VCaP (cell line): ENCODE results near the gene GNAQ.
"Not testable (repeated sequence)": the region's sequence is repeated elsewhere in the genome, so short reads cannot be mapped to it uniquely, and the experiment has no call there.

Experiments used
- H3K27ac ChIP-seq: fragments of 450-650 bp; 2 replicates; pipeline ENCODE4 v1.5.1; 2017
- CTCF ChIP-seq: fragments of 450-650 bp; conservative IDR thresholded peaks from 2 replicates; pipeline ENCODE4 v1.5.1; 2017; ENCODE audit warnings: mild to moderate bottlenecking, moderate library complexity

Gene GNAQ

GRCh38 chr9:78031444-78031892 lies at the start of gene GNAQ:
TSS of gene GNAQ (minus strand) at chr9:78031811. CDS start at chr9:78031235, 576 bp downstream.
- TF ChIP-seq CTCF, result no peak
- H3K27ac ChIP-seq, result peak within 1 kb of the TSS; percentile 97

GRCh38 chr9:78074385-78075291 lies 43.0 kb upstream of the GNAQ start:
- no peak for TF ChIP-seq CTCF
- no peak overlapping the region for H3K27ac ChIP-seq

- no peak for TF ChIP-seq CTCF
- no peak overlapping the region for H3K27ac ChIP-seq
These were observed 42.1 kb upstream of the GNAQ start for GRCh38 chr9:78073722-78074121.

- TF ChIP-seq CTCF, result no peak
- H3K27ac ChIP-seq, result no peak overlapping the region
These were observed 41.1 kb upstream of the GNAQ start for GRCh38 chr9:78072586-78073199.

- no peak overlapping the region for H3K27ac ChIP-seq
- no peak for TF ChIP-seq CTCF
These were observed 38.9 kb upstream of the GNAQ start for GRCh38 chr9:78070521-78070920.

- no peak for TF ChIP-seq CTCF
- H3K27ac ChIP-seq, result no peak overlapping the region
These were observed 32.5 kb upstream of the GNAQ start for GRCh38 chr9:78064075-78064474.

GRCh38 chr9:78062710-78063109 lies 31.1 kb upstream of the GNAQ start:
- TF ChIP-seq CTCF, result no peak
- H3K27ac ChIP-seq, result no peak overlapping the region

- not testable (repeated sequence) for H3K27ac ChIP-seq
These were observed 22.6 kb upstream of the GNAQ start for GRCh38 chr9:78054218-78054617.
